GM12874 (cell line): ENCODE measurements around the gene CCNA2.

Experiments used
- TF ChIP-seq, protein P1 (sequence below): IDR thresholded peaks from 2 replicates; pipeline ENCODE4 v1.5.1; 2011; ENCODE audit warnings: low read depth, mild to moderate bottlenecking, control low read depth, low read length, moderate library complexity; ENCODE audit not compliant: insufficient read depth

The CCNA2 gene

GRCh38 chr4:121794505-121795188 lies 29.0 kb downstream of the CCNA2 start:
- TF ChIP-seq, protein P1, sequence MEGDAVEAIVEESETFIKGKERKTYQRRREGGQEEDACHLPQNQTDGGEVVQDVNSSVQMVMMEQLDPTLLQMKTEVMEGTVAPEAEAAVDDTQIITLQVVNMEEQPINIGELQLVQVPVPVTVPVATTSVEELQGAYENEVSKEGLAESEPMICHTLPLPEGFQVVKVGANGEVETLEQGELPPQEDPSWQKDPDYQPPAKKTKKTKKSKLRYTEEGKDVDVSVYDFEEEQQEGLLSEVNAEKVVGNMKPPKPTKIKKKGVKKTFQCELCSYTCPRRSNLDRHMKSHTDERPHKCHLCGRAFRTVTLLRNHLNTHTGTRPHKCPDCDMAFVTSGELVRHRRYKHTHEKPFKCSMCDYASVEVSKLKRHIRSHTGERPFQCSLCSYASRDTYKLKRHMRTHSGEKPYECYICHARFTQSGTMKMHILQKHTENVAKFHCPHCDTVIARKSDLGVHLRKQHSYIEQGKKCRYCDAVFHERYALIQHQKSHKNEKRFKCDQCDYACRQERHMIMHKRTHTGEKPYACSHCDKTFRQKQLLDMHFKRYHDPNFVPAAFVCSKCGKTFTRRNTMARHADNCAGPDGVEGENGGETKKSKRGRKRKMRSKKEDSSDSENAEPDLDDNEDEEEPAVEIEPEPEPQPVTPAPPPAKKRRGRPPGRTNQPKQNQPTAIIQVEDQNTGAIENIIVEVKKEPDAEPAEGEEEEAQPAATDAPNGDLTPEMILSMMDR = no peak

DNA sequence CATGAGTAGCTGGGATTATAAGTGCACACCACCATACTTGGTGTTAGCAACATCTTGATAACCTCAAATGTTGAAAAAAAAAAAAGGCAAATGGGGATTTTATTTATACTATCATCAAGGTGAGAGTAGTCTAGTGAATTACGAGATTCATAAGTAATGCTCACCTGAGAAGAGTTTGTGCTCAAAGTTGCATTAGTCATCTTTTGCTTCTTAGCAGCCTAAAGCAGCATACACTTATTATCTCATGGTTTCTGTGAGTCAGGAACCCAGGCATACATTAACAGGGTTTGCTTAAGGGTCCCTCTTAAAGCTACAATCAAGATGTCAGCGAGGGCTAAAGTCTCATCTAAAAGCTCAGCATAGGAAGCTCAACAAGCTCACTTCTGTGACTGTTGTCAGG lies 30.7 kb downstream of the CCNA2 start:
- TF ChIP-seq, protein P1 = no peak

GRCh38 chr4:121791481-121791880 lies 32.2 kb downstream of the CCNA2 start:
- TF ChIP-seq, protein P1 = no peak

DNA sequence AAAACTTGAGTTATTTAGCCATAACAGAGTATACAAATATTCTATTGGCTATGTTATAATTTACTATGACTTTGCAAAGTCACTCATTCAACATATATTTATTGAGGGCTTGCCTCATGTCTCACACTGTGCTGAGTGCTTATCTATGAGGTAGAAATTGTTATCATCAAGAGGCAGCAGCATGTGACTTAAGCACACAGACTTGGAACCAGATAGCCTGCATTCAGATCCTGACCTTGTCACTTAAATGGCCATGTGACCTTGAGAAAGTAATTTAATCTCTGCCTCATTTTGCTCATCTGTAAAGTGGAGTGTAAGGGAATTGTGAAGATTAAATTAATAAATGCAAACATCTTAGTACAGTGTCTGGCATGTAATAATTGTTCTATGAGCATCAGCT lies 32.7 kb downstream of the CCNA2 start:
- TF ChIP-seq, protein P1 = no peak

GRCh38 chr4:121789960-121790829 lies 33.5 kb downstream of the CCNA2 start:
- TF ChIP-seq, protein P1 = no peak

GRCh38 chr4:121789455-121789854 lies 34.2 kb downstream of the CCNA2 start:
- TF ChIP-seq, protein P1 = no peak

- TF ChIP-seq, protein P1 = no peak
These were observed 34.8 kb downstream of the CCNA2 start for GRCh38 chr4:121788896-121789295.
